HepG2 (cell line): ENCODE data around the gene ACSS3. TPM values are rescaled to one million over a fixed set of nuclear protein-coding genes. Genes with fewer than 3 reads are reported as not detected.

Experiments used
- ERF ChIP-seq: IDR thresholded peaks from 2 replicates; pipeline ENCODE4 v1.6.1; 2018; ENCODE audit warnings: missing biosample characterization, missing genetic modification reagents
- IRX3 ChIP-seq: sonication (generic); formaldehyde crosslinking; IDR thresholded peaks from 2 replicates; pipeline ENCODE4 v1.8.1; 2023; ENCODE audit warnings: mild to moderate bottlenecking, low read depth, missing genetic modification reagents, borderline replicate concordance
- ISL2 ChIP-seq: sonication (generic); formaldehyde crosslinking; IDR thresholded peaks from 2 replicates; pipeline ENCODE4 v1.5.0; 2020; ENCODE audit warnings: missing genetic modification reagents
- KLF12 ChIP-seq: sonication (generic); formaldehyde crosslinking; IDR thresholded peaks from 2 replicates; pipeline ENCODE4 v1.4.0; 2020; ENCODE audit warnings: missing genetic modification reagents, borderline replicate concordance
- RARA ChIP-seq: IDR thresholded peaks from 2 replicates; pipeline ENCODE4 v1.6.1; 2016; ENCODE audit warnings: missing genetic modification reagents, missing compliant biosample characterization
- RFX1 ChIP-seq: fragments of 450-650 bp; IDR thresholded peaks from 2 replicates; pipeline ENCODE4 v1.6.1; 2017
- SOX5 ChIP-seq: IDR thresholded peaks from 2 replicates; pipeline ENCODE4 v1.6.1; 2016; ENCODE audit warnings: borderline replicate concordance
- SRSF4 ChIP-seq: fragments of 200-400 bp; formaldehyde crosslinking; IDR thresholded peaks from one replicate; pipeline ENCODE4 v1.6.1; 2018; ENCODE audit warnings: mild to moderate bottlenecking, low read depth, low read length, moderate library complexity; ENCODE audit not compliant: poor library complexity, severe bottlenecking
- TFE3 ChIP-seq: IDR thresholded peaks from 2 replicates; pipeline ENCODE4 v1.6.1; 2016
- ZBTB7B ChIP-seq: sonication (generic); formaldehyde crosslinking; IDR thresholded peaks from 2 replicates; pipeline ENCODE4 v1.4.0; 2020; ENCODE audit warnings: missing genetic modification reagents
- ZKSCAN5 ChIP-seq: sonication (generic); formaldehyde crosslinking; IDR thresholded peaks from 2 replicates; pipeline ENCODE4 v1.5.1; 2020; ENCODE audit warnings: mild to moderate bottlenecking, missing genetic modification reagents
- ZNF30 ChIP-seq: sonication (generic); formaldehyde crosslinking; IDR thresholded peaks from 2 replicates; pipeline ENCODE4 v1.5.0; 2020; ENCODE audit warnings: mild to moderate bottlenecking, missing genetic modification reagents
- ZNF430 ChIP-seq: sonication (generic); formaldehyde crosslinking; IDR thresholded peaks from 2 replicates; pipeline ENCODE4 v1.9.0; 2021; ENCODE audit warnings: mild to moderate bottlenecking, missing genetic modification reagents
- ZNF609 ChIP-seq: sonication (generic); formaldehyde crosslinking; IDR thresholded peaks from 2 replicates; pipeline ENCODE4 v1.4.0; 2020; ENCODE audit warnings: mild to moderate bottlenecking, missing genetic modification reagents, borderline replicate concordance
- polyA plus RNA-seq, 8 experiments: library from polyadenylated mRNA; depleted of rRNA in 3 of 8; stranded (reverse) in 7 of 8; unstranded in 1 of 8; fragments of >200 nt; fragmentation: Illumina TruSeq in 4 of 8; extraction: Trizol in 4 of 8; gene quantifications; 2 replicates each; pipeline versions ENCODE4 v1.2.1 to v1.2.3, GENCODE V29; 2011 to 2016; ENCODE audit warnings: low read depth in 4 of 8, missing spikeins in 1 of 8, mixed read lengths in 1 of 8; ENCODE audit not compliant: insufficient read depth in 1 of 8
- total RNA-seq, 5 experiments: library from RNA; depleted of rRNA; stranded (reverse); fragments of >200 nt; fragmentation: Illumina TruSeq; extraction: Trizol; gene quantifications; 2 replicates each; pipeline ENCODE4 v1.2.3, GENCODE V29; 2016; ENCODE audit warnings: low read depth in 1 of 5
- TF ChIP-seq, protein P1 (sequence below): sonication (generic); formaldehyde crosslinking; IDR thresholded peaks from 2 replicates; pipeline ENCODE4 v1.4.0; 2020; ENCODE audit warnings: missing genetic modification reagents
- TF ChIP-seq, protein P2 (sequence below): sonication (generic); formaldehyde crosslinking; IDR thresholded peaks from 2 replicates; pipeline ENCODE4 v1.4.0; 2020; ENCODE audit warnings: missing genetic modification reagents

The ACSS3 gene
- total and polyA plus RNA-seq, 2 of the 13 experiments (the other 11 are each of a cell fraction or from before 2014, with no cell fraction given) = 79.5 to 86.3 TPM

- TF ChIP-seq ZNF609 (CRISPR knock-in tag) (peak; percentile 54), ERF (CRISPR knock-in tag) (0 out of 2 replicates have a peak, but pooled peaks have one; percentile 4), ZKSCAN5 (no peak), SOX5 (CRISPR knock-in tag) (0 out of 2 replicates have a peak, but pooled peaks have one; percentile 21), SRSF4 (peak; percentile 37), ZNF430 (CRISPR knock-in tag) (peak; percentile 58; the same call in 1 of the 2 replicates), KLF12 (0 out of 2 replicates have a peak, but pooled peaks have one; percentile 80), ISL2 (CRISPR knock-in tag) (no peak), ZBTB7B (CRISPR knock-in tag) (no peak), ZNF30 (CRISPR knock-in tag) (0 out of 2 replicates have a peak, but pooled peaks have one; percentile 62), IRX3 (no peak), RFX1 (no peak), RARA (peak; percentile 10; the same call in 1 of the 2 replicates), TFE3 (CRISPR knock-in tag) (no peak; the same call in 1 of the 2 replicates)
- TF ChIP-seq, protein P1, sequence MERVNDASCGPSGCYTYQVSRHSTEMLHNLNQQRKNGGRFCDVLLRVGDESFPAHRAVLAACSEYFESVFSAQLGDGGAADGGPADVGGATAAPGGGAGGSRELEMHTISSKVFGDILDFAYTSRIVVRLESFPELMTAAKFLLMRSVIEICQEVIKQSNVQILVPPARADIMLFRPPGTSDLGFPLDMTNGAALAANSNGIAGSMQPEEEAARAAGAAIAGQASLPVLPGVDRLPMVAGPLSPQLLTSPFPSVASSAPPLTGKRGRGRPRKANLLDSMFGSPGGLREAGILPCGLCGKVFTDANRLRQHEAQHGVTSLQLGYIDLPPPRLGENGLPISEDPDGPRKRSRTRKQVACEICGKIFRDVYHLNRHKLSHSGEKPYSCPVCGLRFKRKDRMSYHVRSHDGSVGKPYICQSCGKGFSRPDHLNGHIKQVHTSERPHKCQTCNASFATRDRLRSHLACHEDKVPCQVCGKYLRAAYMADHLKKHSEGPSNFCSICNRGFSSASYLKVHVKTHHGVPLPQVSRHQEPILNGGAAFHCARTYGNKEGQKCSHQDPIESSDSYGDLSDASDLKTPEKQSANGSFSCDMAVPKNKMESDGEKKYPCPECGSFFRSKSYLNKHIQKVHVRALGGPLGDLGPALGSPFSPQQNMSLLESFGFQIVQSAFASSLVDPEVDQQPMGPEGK (CRISPR knock-in tag) = peak; percentile 82
- TF ChIP-seq, protein P2, sequence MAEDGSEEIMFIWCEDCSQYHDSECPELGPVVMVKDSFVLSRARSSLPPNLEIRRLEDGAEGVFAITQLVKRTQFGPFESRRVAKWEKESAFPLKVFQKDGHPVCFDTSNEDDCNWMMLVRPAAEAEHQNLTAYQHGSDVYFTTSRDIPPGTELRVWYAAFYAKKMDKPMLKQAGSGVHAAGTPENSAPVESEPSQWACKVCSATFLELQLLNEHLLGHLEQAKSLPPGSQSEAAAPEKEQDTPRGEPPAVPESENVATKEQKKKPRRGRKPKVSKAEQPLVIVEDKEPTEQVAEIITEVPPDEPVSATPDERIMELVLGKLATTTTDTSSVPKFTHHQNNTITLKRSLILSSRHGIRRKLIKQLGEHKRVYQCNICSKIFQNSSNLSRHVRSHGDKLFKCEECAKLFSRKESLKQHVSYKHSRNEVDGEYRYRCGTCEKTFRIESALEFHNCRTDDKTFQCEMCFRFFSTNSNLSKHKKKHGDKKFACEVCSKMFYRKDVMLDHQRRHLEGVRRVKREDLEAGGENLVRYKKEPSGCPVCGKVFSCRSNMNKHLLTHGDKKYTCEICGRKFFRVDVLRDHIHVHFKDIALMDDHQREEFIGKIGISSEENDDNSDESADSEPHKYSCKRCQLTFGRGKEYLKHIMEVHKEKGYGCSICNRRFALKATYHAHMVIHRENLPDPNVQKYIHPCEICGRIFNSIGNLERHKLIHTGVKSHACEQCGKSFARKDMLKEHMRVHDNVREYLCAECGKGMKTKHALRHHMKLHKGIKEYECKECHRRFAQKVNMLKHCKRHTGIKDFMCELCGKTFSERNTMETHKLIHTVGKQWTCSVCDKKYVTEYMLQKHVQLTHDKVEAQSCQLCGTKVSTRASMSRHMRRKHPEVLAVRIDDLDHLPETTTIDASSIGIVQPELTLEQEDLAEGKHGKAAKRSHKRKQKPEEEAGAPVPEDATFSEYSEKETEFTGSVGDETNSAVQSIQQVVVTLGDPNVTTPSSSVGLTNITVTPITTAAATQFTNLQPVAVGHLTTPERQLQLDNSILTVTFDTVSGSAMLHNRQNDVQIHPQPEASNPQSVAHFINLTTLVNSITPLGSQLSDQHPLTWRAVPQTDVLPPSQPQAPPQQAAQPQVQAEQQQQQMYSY (CRISPR knock-in tag) = peak; percentile 97
These were observed at the start of gene ACSS3 (continued) for GRCh38 chr12:81077686-81078441.
